ENCODE data around the gene TM6SF1.

DNA sequence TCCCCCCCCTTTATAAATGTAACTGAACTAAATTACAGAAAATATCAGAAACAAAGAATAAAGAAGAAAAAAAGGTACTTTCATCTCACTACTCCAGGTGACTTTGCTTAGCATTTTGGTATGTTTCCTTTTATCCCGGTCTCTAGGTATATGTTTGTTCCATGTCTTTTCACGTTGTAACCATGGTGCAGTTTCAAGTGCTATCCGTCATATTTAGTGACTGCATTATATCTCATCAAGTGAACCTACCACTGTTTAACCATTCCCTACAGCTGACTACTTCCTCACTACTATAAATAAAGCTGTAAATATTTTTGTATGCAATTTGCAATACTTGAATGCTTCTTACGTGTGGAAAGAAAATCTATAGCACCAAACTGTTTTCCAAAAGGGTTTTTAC is 42.6 kb upstream of the TM6SF1 start:
- TF ChIP-seq, protein P1, sequence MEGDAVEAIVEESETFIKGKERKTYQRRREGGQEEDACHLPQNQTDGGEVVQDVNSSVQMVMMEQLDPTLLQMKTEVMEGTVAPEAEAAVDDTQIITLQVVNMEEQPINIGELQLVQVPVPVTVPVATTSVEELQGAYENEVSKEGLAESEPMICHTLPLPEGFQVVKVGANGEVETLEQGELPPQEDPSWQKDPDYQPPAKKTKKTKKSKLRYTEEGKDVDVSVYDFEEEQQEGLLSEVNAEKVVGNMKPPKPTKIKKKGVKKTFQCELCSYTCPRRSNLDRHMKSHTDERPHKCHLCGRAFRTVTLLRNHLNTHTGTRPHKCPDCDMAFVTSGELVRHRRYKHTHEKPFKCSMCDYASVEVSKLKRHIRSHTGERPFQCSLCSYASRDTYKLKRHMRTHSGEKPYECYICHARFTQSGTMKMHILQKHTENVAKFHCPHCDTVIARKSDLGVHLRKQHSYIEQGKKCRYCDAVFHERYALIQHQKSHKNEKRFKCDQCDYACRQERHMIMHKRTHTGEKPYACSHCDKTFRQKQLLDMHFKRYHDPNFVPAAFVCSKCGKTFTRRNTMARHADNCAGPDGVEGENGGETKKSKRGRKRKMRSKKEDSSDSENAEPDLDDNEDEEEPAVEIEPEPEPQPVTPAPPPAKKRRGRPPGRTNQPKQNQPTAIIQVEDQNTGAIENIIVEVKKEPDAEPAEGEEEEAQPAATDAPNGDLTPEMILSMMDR (optimal IDR thresholded peaks at IDR 0.05 in 1 of 3, IDR thresholded peaks at IDR 0.05 in 1 of 3, conservative IDR thresholded peaks at IDR 0.05 in 1 of 3; ENCODE audit: extremely low read depth in 1 of 3, insufficient read depth in 2 of 3, low read length in 3 of 3): no peak
- no peak for TF ChIP-seq EZH2 (IDR thresholded peaks at IDR 0.05; ENCODE audit: low read length)
